Measurements from ENCODE around the gene MRPS22. TPM values are rescaled to one million over a fixed set of nuclear protein-coding genes. Genes with fewer than 3 reads are reported as not detected.

The MRPS22 gene
- total and polyA plus RNA-seq, 9 of the 15 experiments (the other 6 are each of a cell fraction or from before 2014, with no cell fraction given) = 148 to 397 (median 229) TPM

- TF ChIP-seq ZNF407 (IDR thresholded peaks at IDR 0.05; ENCODE audit: low read depth) (no peak), ZNF217 (CRISPR knock-in tag; IDR thresholded peaks at IDR 0.05) (no peak), ZNF655 (CRISPR knock-in tag; IDR thresholded peaks at IDR 0.05) (no peak), HINFP (tag; conservative IDR thresholded peaks at IDR 0.05; ENCODE audit: low read depth) (no peak), HOMEZ (CRISPR knock-in tag; IDR thresholded peaks at IDR 0.05) (no peak), SIRT6 (IDR thresholded peaks at IDR 0.05; ENCODE audit: low read depth, low read length) (no peak), TCFL5 (CRISPR knock-in tag; conservative IDR thresholded peaks at IDR 0.05) (no peak), PCBP2 (IDR thresholded peaks at IDR 0.05; ENCODE audit: low read depth, low read length, poor library complexity, severe bottlenecking) (no peak), CTBP1 (IDR thresholded peaks at IDR 0.05; ENCODE audit: borderline replicate concordance) (0 out of 2 replicates have a peak, but pooled peaks have one; percentile 12), IRF1 (CRISPR knock-in tag; IDR thresholded peaks at IDR 0.05; ENCODE audit: borderline replicate concordance) (no peak)
Observed at GRCh38 chr3:139319428-139320402, 24.1 kb upstream of the MRPS22 start (continued).
